ENCODE data around the gene ARL13B. TPM values are rescaled to one million over a fixed set of nuclear protein-coding genes. Genes with fewer than 3 reads are reported as not detected.

ARL13B gene
- total and polyA plus RNA-seq, 2 of the 4 experiments (the other 2 are of a cell fraction), result 2.7 to 3.0 TPM

DNA sequence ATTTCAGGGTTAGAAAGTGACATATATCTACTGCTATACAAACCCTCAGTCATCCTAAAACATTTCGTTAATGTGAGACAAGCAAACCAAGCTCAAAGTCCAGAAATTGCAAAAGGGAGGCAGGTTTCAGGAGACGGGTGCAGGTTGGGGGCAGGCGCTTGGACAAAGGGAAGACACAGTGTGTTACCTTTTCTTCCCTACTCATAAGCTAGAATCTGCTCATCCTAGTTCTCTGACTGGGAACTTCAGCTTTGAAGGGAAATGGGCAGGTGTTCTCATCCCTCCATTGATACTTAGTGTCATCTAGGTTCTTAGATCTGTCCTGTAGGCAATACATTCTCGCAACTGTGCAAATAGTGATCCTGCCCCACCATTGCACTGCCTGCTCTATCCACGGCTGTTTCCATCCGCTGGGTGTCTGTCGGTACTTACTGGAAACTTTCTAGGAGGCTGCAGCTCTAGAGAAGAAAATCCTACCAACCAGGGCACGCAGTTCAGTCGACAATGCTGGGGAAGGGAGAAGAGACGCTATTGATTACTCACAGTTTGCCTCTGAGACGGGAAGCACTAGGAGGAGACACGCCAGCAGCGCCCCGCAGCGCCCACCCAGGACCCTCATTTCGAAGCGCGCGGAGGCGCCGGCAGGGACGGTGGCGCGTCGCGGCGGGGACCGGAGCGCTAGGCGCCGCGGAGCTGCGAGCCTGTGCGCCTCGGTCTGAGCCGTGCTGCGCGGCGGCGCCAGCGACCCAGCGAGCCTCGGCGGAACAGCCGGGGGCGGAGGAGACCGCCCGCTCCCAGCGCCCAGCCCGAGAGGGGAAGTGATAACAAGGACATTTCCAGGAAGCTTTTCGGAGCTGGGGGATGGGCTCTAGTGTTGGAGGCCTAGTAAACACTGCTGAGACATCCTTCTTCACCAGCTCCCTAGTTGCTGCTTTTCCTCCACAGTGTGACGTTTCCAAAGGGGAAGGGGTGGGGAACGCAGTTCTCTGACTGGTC lies 6.5 kb upstream of the ARL13B start, which contains the start of gene PROS1:
PROS1 (minus strand) TSS at position 766 of the 996 bp plus-strand sequence; CDS start at position 619, 147 bp downstream.
- Histone ChIP-seq H2AK5ac (ENCODE audit: low read depth, low read length) (no peak within 1 kb of the TSS), H3K27me3 (ENCODE audit: control insufficient read depth, insufficient read depth, low read length) (no peaks in the 10 kb centered on the region), H3K9me1 (ENCODE audit: insufficient read depth, low read length) (no peaks in the 10 kb centered on the region), H2BK15ac (ENCODE audit: low read depth, low read length) (peak within 1 kb of the TSS; percentile 51; the same call in 2 of the 3 replicates), H2AK9ac (replicated peaks; ENCODE audit: low read depth, low read length, poor library complexity) (peak within 1 kb of the TSS; percentile 96), H3K9me3 (ENCODE audit: control insufficient read depth, insufficient read depth, low read length) (no peaks in the 10 kb centered on the region), H4K5ac (ENCODE audit: low read depth, low read length) (peak within 1 kb of the TSS; percentile 99), H3K4me1 (ENCODE audit: control insufficient read depth, insufficient read depth, low read length) (peaks cover 3% of the 10 kb centered on the region; the same call in 1 of the 2 replicates), H3K14ac (replicated peaks; ENCODE audit: low read depth, low read length) (peak within 1 kb of the TSS; percentile 99), H3K4me3 (ENCODE audit: insufficient read depth, low read depth, low read length) (peak within 1 kb of the TSS; percentile 70), H3K79me1 (ENCODE audit: low read depth in 1 of 2, low read length in 2 of 2) (no peaks in the 10 kb centered on the region), H3K9ac (ENCODE audit: low read depth, low read length) (peak within 1 kb of the TSS; percentile 77), H3K56ac (ENCODE audit: extremely low read depth, insufficient read depth, low read length) (peak within 1 kb of the TSS; percentile 67), H3K23ac (ENCODE audit: low read depth, low read length) (peak within 1 kb of the TSS; percentile 82), H3K18ac (ENCODE audit: low read depth, low read length) (peak within 1 kb of the TSS; percentile 95), H3K4me2 (ENCODE audit: low read depth, low read length) (peak within 1 kb of the TSS; percentile 96), H2AFZ (replicated peaks; ENCODE audit: low read length, poor library complexity) (peak within 1 kb of the TSS; percentile 99), H4K20me1 (ENCODE audit: insufficient read depth, low read length) (no peaks in the 10 kb centered on the region), H3K4ac (ENCODE audit: low read depth, low read length) (peak within 1 kb of the TSS; percentile 98), H2BK20ac (ENCODE audit: low read depth, low read length) (peak within 1 kb of the TSS; percentile 49; the same call in 1 of the 2 replicates), H3K36me3 (ENCODE audit: control insufficient read depth, insufficient read depth, low read length) (no peaks in the 10 kb centered on the region), H3K27ac (ENCODE audit: insufficient read depth, low read length) (peak within 1 kb of the TSS; percentile 64), H2BK120ac (ENCODE audit: low read depth, low read length) (peak within 1 kb of the TSS; percentile 89), H2BK5ac (ENCODE audit: low read depth, low read length, poor library complexity, severe bottlenecking) (peak within 1 kb of the TSS; percentile 36), H4K91ac (ENCODE audit: insufficient read depth, low read depth, low read length) (peak within 1 kb of the TSS; percentile 94), H4K8ac (ENCODE audit: low read depth in 2 of 2, low read length in 2 of 2) (peak within 1 kb of the TSS; percentile 70 to 95)
- intact Hi-C loops (cut with micrococcal nuclease), result no loop called here
- 0% methylated on average over 34 of the region's 53 CpGs; no CpG with 5 or more reads in 1 of the 2 experiments for WGBS, 2 experiments (ENCODE audit: extremely low coverage in 2 of 2, insufficient read length in 1 of 2)
- peak; percentile 93 for ATAC-seq (ENCODE audit: low read depth)
- CTCF ChIA-PET, result interaction anchor here (0.6 to 1.2 kb wide), 3 partner anchors 11 to 21 kb away, joined by 3 to 6 read pairs (median 3); no protein-coding TSS in a partner anchor
- dilution Hi-C loops (cut with HindIII; ENCODE audit: low sequenced_read_pairs, unreplicated experiment), result no loop called here
- peak; percentile 68 for DNase-seq
- in situ Hi-C loops (cut with MboI; ENCODE audit: low sequenced_read_pairs), result no loop called here
- POLR2A ChIA-PET (ENCODE audit: unreplicated experiment), result interaction anchor here (0.7 kb wide), 1 partner anchor 64 kb away, joined by 3 read pairs; no protein-coding TSS in a partner anchor
- TF ChIP-seq MXI1 (IDR thresholded peaks at IDR 0.05; ENCODE audit: borderline replicate concordance, low read depth, low read length) (no peak), FOS (IDR thresholded peaks at IDR 0.05; ENCODE audit: low read depth, low read length) (0 out of 2 replicates have a peak, but pooled peaks have one; percentile 5), SMC3 (IDR thresholded peaks at IDR 0.05; ENCODE audit: low read depth, low read length) (no peak), BHLHE40 (IDR thresholded peaks at IDR 0.05; ENCODE audit: low read depth, low read length) (no peak), MAZ (IDR thresholded peaks at IDR 0.05; ENCODE audit: borderline replicate concordance, low read depth, low read length) (peak; percentile 35; the same call in 1 of the 2 replicates), ELK1 (IDR thresholded peaks at IDR 0.05; ENCODE audit: borderline replicate concordance, low read depth, low read length) (no peak), NFE2L2 (IDR thresholded peaks at IDR 0.05; ENCODE audit: low read depth, low read length) (no peak), RAD21 (IDR thresholded peaks at IDR 0.05; ENCODE audit: low read length) (no peak), RCOR1 (IDR thresholded peaks at IDR 0.05; ENCODE audit: insufficient replicate concordance, low read length) (no peak), RFX5 (IDR thresholded peaks at IDR 0.05; ENCODE audit: low read depth, low read length) (no peak)
- TF ChIP-seq, protein P1, sequence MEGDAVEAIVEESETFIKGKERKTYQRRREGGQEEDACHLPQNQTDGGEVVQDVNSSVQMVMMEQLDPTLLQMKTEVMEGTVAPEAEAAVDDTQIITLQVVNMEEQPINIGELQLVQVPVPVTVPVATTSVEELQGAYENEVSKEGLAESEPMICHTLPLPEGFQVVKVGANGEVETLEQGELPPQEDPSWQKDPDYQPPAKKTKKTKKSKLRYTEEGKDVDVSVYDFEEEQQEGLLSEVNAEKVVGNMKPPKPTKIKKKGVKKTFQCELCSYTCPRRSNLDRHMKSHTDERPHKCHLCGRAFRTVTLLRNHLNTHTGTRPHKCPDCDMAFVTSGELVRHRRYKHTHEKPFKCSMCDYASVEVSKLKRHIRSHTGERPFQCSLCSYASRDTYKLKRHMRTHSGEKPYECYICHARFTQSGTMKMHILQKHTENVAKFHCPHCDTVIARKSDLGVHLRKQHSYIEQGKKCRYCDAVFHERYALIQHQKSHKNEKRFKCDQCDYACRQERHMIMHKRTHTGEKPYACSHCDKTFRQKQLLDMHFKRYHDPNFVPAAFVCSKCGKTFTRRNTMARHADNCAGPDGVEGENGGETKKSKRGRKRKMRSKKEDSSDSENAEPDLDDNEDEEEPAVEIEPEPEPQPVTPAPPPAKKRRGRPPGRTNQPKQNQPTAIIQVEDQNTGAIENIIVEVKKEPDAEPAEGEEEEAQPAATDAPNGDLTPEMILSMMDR (conservative IDR thresholded peaks at IDR 0.05; ENCODE audit: low read depth, low read length), result no peak
- no TSS peak for BruUV-seq (replicated peaks)

Measured in IMR-90 (cell line).